Activated T-helper 17 cell treated with anti-CD3 and anti-CD28 coated beads, Interleukin-2, amount 50 U/mL, for 72 hours (primary cell): ENCODE results near the gene RARG. TPM values are rescaled to one million over a fixed set of nuclear protein-coding genes. Genes with fewer than 3 reads are reported as not detected.
A peak's percentile ranks its signal among the peaks of the same experiment; 100 is the strongest.

Experiments
- ATAC-seq: fragments of 150-1000 bp; cut with Tn5 transposase; replicated peaks from 2 replicates; pipeline ENCODE4 v1.10.0; 2021; ENCODE audit warnings: mild to moderate bottlenecking, moderate library complexity
- H3K27ac Mint-ChIP-seq: one replicate; pipeline ENCODE4 v1.8.0; 2022; ENCODE audit warnings: mixed read lengths
- H3K27me3 Mint-ChIP-seq: one replicate; pipeline ENCODE4 v1.8.0; 2022; ENCODE audit warnings: mixed read lengths
- H3K36me3 Mint-ChIP-seq: one replicate; pipeline ENCODE4 v1.8.0; 2022; ENCODE audit warnings: low read depth, mild to moderate bottlenecking, mixed read lengths
- H3K4me1 Mint-ChIP-seq: one replicate; pipeline ENCODE4 v1.8.0; 2022; ENCODE audit warnings: mixed read lengths
- H3K4me3 Mint-ChIP-seq: one replicate; pipeline ENCODE4 v1.8.0; 2022; ENCODE audit warnings: mild to moderate bottlenecking, mixed read lengths
- H3K9me3 Mint-ChIP-seq: one replicate; pipeline ENCODE4 v1.8.0; 2022; ENCODE audit warnings: mixed read lengths
- total RNA-seq, 2 donors: library from RNA; stranded (reverse); gene quantifications; one replicate each; pipeline ENCODE4 v1.2.3, GENCODE V29; 2022

RARG gene
- total RNA-seq, 2 donors from 2014 or later, result 28.5 to 58.3 TPM

DNA sequence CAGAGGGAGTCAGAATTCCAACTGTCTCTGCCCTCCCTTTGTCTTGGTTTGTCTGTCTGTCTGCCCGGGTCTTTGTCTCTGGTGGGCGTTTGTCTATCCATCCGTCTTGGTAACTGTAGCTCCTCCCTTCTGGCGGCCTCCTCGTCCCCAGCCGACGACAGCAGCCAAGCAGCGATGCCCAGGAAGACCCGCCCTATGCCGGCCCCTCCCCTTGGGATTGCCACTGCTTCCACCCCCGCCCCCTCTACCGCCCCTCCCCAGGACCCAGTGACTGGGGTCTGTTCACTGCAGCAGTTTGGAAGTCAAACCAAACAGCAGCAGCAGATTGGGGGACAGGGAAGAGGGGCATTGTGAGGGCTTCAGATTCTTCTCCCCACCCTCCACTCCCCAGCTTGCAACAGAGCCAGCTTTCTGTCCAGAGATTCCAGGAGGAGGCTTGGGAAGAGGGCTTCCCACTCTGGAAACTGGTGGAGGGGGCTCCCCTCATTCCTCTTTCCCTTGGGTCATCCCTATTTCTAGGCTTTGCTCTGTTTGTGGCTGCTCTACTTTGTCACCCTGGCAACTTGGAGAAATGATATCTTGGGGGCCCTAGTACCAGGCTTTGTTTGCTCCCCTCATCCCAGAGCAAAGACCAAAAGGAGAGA is 2.4 kb upstream of the RARG start:
- H3K27me3 Mint-ChIP-seq, result no peaks in the 10 kb centered on the region
- peaks cover 15% of the 10 kb centered on the region for H3K36me3 Mint-ChIP-seq
- no peaks in the 10 kb centered on the region for H3K9me3 Mint-ChIP-seq
- peak overlapping the region; percentile 49 for H3K27ac Mint-ChIP-seq
- peaks cover 43% of the 10 kb centered on the region for H3K4me1 Mint-ChIP-seq
- peak overlapping the region; percentile 86 for H3K4me3 Mint-ChIP-seq
- no peak for ATAC-seq

- Mint-ChIP-seq H3K36me3 (peaks cover 16% of the 10 kb centered on the region), H3K27ac (peak overlapping the region; percentile 77), H3K9me3 (no peaks in the 10 kb centered on the region), H3K4me1 (peaks cover 48% of the 10 kb centered on the region), H3K4me3 (peak overlapping the region; percentile 86), H3K27me3 (no peaks in the 10 kb centered on the region)
- ATAC-seq, result no peak
Observed at GRCh38 chr12:53233671-53234121, 1.7 kb upstream of the RARG start.

DNA sequence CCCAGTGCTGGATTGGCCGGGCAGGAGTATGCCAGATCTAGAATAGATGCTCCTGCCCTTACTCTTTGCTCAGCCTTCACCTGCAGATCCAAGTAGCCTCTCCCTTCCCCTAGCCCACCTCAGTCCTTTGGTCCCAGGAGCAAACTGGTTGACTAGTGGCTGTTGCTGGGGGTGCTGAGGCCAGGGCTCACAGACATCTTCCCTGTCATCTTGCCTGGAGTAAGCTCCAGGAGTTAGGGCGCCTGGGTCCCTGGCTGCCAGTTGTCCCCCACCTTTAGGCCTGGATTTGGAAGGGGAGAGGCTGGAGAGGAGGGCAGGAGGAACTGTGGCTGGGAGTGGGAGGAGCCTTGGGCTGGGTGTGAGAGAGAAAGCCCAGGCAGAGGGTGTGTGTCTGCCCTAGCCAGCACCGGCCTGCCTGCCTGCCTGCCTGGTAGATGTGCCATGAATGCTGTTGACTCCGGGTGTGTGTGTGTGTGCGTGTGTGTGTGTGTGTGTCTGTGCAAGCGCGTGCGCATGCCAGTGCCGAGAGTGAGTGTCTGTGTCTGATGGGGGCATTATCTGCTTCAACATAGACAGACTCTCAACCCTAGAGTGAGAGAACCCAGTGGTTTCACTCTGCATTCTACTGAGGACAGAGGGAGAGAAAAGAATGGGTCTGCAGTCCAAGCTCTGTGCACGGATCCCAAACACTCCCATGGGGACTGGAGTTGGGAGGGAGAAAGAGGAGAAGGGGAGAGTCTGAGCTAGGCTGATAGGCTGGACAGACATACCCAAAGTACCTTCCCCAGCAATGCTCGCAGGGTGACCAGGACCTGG is 845 bp upstream of the RARG start:
- H3K27ac Mint-ChIP-seq, result peak overlapping the region; percentile 77
- ATAC-seq, result peak; percentile 50
- H3K9me3 Mint-ChIP-seq, result no peaks in the 10 kb centered on the region
- H3K4me1 Mint-ChIP-seq, result peaks cover 55% of the 10 kb centered on the region
- H3K4me3 Mint-ChIP-seq, result peak overlapping the region; percentile 86
- H3K36me3 Mint-ChIP-seq, result peaks cover 23% of the 10 kb centered on the region
- H3K27me3 Mint-ChIP-seq, result no peaks in the 10 kb centered on the region

DNA sequence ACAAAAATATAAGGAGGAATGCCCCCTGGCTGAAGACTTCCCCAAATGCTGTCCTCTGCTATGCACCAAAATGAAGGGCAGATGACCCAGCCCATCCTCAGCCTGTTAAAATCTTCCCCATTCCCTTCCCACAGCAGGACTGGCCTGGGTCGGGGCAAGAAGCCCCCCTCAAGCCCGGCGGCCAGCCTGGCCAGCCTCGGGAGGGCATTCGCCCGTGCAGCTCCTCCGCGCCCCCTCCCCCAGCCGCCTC is 413 bp downstream of the RARG start:
- Mint-ChIP-seq H3K36me3 (peaks cover 34% of the 10 kb centered on the region), H3K27ac (peak overlapping the region; percentile 65), H3K4me3 (peak overlapping the region; percentile 86), H3K27me3 (no peaks in the 10 kb centered on the region), H3K9me3 (no peaks in the 10 kb centered on the region), H3K4me1 (peaks cover 54% of the 10 kb centered on the region)
- ATAC-seq, result no peak

- no peaks in the 10 kb centered on the region for H3K27me3 Mint-ChIP-seq
- peak overlapping the region; percentile 73 for H3K27ac Mint-ChIP-seq
- no peak for ATAC-seq
- H3K4me3 Mint-ChIP-seq, result peak overlapping the region; percentile 86
- H3K36me3 Mint-ChIP-seq, result peaks cover 35% of the 10 kb centered on the region
- peaks cover 49% of the 10 kb centered on the region for H3K4me1 Mint-ChIP-seq
- no peaks in the 10 kb centered on the region for H3K9me3 Mint-ChIP-seq
Observed at GRCh38 chr12:53230108-53230845, 1.7 kb downstream of the RARG start.

- peaks cover 55% of the 10 kb centered on the region for H3K4me1 Mint-ChIP-seq
- H3K27ac Mint-ChIP-seq, result peak overlapping the region; percentile 73
- H3K9me3 Mint-ChIP-seq, result no peaks in the 10 kb centered on the region
- H3K4me3 Mint-ChIP-seq, result peak overlapping the region; percentile 86
- ATAC-seq, result no peak
- no peaks in the 10 kb centered on the region for H3K27me3 Mint-ChIP-seq
- H3K36me3 Mint-ChIP-seq, result peaks cover 35% of the 10 kb centered on the region
Observed at GRCh38 chr12:53229454-53229853, 2.6 kb downstream of the RARG start.

GRCh38 chr12:53227836-53228235 is 4.2 kb downstream of the RARG start:
- Mint-ChIP-seq H3K27me3 (no peaks in the 10 kb centered on the region), H3K27ac (peak overlapping the region; percentile 73), H3K4me1 (peaks cover 59% of the 10 kb centered on the region)

GRCh38 chr12:53227341-53227740 is 4.7 kb downstream of the RARG start:
- peaks cover 58% of the 10 kb centered on the region for H3K4me1 Mint-ChIP-seq
- H3K36me3 Mint-ChIP-seq, result peaks cover 35% of the 10 kb centered on the region
- no peaks in the 10 kb centered on the region for H3K27me3 Mint-ChIP-seq
- H3K9me3 Mint-ChIP-seq, result no peaks in the 10 kb centered on the region
- ATAC-seq, result no peak
- H3K4me3 Mint-ChIP-seq, result peak overlapping the region; percentile 86
- H3K27ac Mint-ChIP-seq, result peak overlapping the region; percentile 32

More at GRCh38 chr12:53227836-53228235, 4.2 kb downstream of the RARG start:
- peaks cover 35% of the 10 kb centered on the region for H3K36me3 Mint-ChIP-seq
- H3K4me3 Mint-ChIP-seq, result peak overlapping the region; percentile 86
- peak; percentile 8 for ATAC-seq
- H3K9me3 Mint-ChIP-seq, result no peaks in the 10 kb centered on the region

DNA sequence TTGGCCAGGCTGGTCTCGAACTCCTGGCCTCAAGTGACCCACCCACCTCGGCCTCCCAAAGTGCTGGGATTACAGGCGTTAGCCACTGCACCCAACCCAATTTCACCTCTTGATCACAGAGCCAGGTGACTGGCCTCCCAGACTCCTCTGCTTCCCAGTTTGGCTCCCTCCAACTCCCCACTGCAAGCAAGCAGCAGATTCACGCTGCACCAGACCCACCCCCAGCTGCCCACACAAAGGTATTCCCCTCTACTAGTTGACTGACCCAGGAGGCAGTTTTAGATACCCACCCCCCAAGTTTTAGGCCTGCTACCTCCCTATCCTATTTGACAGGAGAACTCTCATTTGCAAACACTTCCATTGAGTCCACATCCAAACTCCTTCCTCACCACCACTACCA is 5.2 kb downstream of the RARG start:
- Mint-ChIP-seq H3K4me1 (peaks cover 58% of the 10 kb centered on the region), H3K4me3 (peak overlapping the region; percentile 86), H3K9me3 (no peaks in the 10 kb centered on the region), H3K36me3 (peaks cover 35% of the 10 kb centered on the region), H3K27ac (peak overlapping the region; percentile 32), H3K27me3 (no peaks in the 10 kb centered on the region)
- no peak for ATAC-seq

DNA sequence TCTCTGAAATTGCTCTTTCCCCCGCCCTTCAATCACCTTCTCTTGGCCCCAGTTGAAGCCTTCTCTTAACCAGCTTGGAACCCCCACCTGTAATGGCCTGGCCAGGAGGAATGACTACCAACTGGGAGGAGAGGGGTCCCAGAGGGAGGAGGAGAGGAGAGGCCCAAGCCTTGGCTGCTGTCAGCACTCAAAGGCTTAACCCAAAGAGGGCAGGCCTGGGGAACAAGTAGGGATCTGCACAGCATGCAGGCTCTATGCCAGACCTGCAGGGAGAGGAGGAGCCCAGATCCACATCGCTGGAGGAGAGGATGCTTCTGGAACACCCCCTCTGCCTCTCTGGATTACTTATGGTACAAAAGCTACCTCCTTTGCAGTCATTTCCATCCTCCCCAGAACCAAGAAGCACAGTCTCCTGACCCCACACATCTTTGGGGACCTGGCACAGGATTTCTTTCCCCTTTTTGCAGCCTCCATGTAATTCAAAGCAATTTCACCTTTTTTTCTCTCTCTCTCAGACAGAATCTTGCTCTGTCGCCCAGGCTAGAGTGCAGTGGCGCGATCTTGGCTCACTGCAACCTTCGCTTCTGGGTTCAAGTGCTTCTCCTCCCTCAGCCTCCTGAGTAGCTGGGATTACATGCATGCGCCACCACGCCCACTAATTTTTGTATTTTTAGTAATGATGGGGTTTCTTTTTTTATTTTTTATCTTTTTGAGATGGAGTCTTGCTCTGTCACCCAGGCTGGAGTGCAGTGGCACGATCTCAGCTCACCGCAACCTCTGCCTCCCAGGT is 6.2 kb downstream of the RARG start:
- Mint-ChIP-seq H3K27me3 (no peaks in the 10 kb centered on the region), H3K4me1 (peaks cover 58% of the 10 kb centered on the region), H3K36me3 (peaks cover 31% of the 10 kb centered on the region), H3K9me3 (no peaks in the 10 kb centered on the region), H3K4me3 (peak overlapping the region; percentile 98), H3K27ac (peak overlapping the region; percentile 56)
- no peak for ATAC-seq

DNA sequence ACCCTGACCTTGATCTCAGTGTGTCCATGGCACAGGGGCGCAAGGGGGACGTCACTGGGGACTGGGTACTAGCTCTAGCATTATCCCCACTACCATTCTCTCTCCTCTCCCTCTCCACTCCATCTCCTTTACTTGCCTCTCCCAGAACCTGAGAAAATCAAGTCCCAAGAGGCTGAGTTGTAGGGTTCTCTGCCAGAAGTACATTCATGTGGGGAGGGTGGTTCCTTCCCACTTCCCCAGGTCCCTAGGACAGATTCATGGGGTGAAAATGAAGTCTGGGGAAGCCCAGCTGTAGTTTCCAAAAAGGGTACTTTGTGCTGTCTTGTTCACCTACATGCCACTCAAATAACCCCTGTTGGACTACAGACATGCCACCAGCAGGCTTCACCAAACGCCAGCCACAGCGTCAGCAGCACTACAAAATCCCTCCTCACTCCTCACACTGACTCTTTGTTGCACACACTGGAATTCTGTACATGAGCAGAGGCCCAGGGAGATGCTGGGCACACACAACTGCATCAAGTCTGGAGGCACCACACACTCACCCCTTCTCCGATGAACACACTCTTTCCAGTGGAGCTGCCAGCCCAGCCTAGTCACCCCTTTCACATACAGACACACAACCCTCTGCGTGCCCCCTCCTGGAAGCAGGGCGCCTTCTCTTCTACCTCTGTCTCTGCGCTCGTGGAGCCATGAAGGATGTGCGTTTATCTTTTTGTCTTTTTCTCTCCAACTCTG is 6.9 kb downstream of the RARG start:
- no peak for ATAC-seq
- Mint-ChIP-seq H3K27me3 (no peaks in the 10 kb centered on the region), H3K4me3 (peak overlapping the region; percentile 98), H3K4me1 (peaks cover 54% of the 10 kb centered on the region), H3K27ac (peak overlapping the region; percentile 56), H3K36me3 (peaks cover 27% of the 10 kb centered on the region), H3K9me3 (no peaks in the 10 kb centered on the region)

GRCh38 chr12:53224061-53224896 is 7.7 kb downstream of the RARG start:
- Mint-ChIP-seq H3K27me3 (no peaks in the 10 kb centered on the region), H3K36me3 (peaks cover 25% of the 10 kb centered on the region), H3K4me3 (peak overlapping the region; percentile 98), H3K4me1 (peaks cover 51% of the 10 kb centered on the region), H3K27ac (peak overlapping the region; percentile 56), H3K9me3 (no peaks in the 10 kb centered on the region)
- no peak for ATAC-seq
